Liver (tissue), 3 donors: ENCODE results near the gene HACL1.

Experiments used
- CTCF ChIP-seq: fragments of 150-350 bp; IDR thresholded peaks from 2 replicates; pipeline ENCODE4 v1.5.1; 2017; ENCODE audit warnings: improper control_type of control experiment, low read depth, low read length; ENCODE audit not compliant: missing input control
- EGR1 ChIP-seq, 2 donors: IDR thresholded peaks; 2 replicates each; pipeline ENCODE4 v1.6.1; 2016 to 2018; ENCODE audit warnings: antibody characterized with exemption in 2 of 2, low read depth in 2 of 2
- GABPA ChIP-seq, 2 donors: IDR thresholded peaks in 1 of 2; conservative IDR thresholded peaks in 1 of 2; 2 replicates each; pipeline ENCODE4 v1.6.1; 2016; ENCODE audit warnings: antibody characterized with exemption in 2 of 2, mild to moderate bottlenecking in 1 of 2, moderate library complexity in 1 of 2
- MAX ChIP-seq: IDR thresholded peaks from 2 replicates; pipeline ENCODE4 v1.6.1; 2016; ENCODE audit warnings: antibody characterized with exemption
- NR2F2 ChIP-seq: IDR thresholded peaks from 2 replicates; pipeline ENCODE4 v1.6.1; 2016; ENCODE audit warnings: antibody characterized with exemption
- RAD21 ChIP-seq, 2 donors: IDR thresholded peaks; 2 replicates each; pipeline ENCODE4 v1.6.1; 2016; ENCODE audit warnings: antibody characterized with exemption in 2 of 2, mild to moderate bottlenecking in 2 of 2
- SP1 ChIP-seq: IDR thresholded peaks from 2 replicates; pipeline ENCODE4 v1.6.1; 2018; ENCODE audit warnings: antibody characterized with exemption, mild to moderate bottlenecking
- TAF1 ChIP-seq: conservative IDR thresholded peaks from 2 replicates; pipeline ENCODE4 v1.6.1; 2016; ENCODE audit warnings: antibody characterized with exemption, mild to moderate bottlenecking
- YY1 ChIP-seq: IDR thresholded peaks from 2 replicates; pipeline ENCODE4 v1.6.1; 2016; ENCODE audit warnings: antibody characterized with exemption, mild to moderate bottlenecking
- ZBTB33 ChIP-seq: IDR thresholded peaks from 2 replicates; pipeline ENCODE4 v1.6.1; 2016; ENCODE audit warnings: antibody characterized with exemption
- TF ChIP-seq, protein P1 (sequence below): IDR thresholded peaks from 2 replicates; pipeline ENCODE4 v1.6.1; 2016; ENCODE audit warnings: antibody characterized with exemption, mild to moderate bottlenecking
- donor health status: healthy.
- donor health status: healthy.

DNA sequence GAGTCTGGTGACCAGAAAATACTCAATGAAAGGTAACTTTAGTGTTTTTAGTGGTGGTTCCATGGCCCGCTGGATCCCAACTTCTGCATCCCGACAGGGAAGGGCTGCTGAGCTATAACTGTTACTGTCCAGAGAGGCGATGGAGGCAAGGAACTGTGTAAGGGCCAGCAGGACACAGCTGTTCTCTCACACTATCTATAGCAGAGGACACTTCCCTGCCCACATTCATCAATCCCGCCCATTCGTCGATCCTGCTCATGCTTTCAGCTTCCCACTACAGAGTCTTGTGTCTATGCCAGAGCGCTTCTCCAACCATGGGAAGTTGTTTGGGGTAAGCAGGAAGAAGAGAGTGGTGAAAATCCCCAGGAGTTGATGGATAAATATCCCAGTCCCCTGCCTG, 88.3 kb downstream of the HACL1 start:
- TF ChIP-seq CTCF, result no peak
- TF ChIP-seq, protein P1, sequence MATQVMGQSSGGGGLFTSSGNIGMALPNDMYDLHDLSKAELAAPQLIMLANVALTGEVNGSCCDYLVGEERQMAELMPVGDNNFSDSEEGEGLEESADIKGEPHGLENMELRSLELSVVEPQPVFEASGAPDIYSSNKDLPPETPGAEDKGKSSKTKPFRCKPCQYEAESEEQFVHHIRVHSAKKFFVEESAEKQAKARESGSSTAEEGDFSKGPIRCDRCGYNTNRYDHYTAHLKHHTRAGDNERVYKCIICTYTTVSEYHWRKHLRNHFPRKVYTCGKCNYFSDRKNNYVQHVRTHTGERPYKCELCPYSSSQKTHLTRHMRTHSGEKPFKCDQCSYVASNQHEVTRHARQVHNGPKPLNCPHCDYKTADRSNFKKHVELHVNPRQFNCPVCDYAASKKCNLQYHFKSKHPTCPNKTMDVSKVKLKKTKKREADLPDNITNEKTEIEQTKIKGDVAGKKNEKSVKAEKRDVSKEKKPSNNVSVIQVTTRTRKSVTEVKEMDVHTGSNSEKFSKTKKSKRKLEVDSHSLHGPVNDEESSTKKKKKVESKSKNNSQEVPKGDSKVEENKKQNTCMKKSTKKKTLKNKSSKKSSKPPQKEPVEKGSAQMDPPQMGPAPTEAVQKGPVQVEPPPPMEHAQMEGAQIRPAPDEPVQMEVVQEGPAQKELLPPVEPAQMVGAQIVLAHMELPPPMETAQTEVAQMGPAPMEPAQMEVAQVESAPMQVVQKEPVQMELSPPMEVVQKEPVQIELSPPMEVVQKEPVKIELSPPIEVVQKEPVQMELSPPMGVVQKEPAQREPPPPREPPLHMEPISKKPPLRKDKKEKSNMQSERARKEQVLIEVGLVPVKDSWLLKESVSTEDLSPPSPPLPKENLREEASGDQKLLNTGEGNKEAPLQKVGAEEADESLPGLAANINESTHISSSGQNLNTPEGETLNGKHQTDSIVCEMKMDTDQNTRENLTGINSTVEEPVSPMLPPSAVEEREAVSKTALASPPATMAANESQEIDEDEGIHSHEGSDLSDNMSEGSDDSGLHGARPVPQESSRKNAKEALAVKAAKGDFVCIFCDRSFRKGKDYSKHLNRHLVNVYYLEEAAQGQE, result no peak
- no peak for TF ChIP-seq MAX
- TF ChIP-seq SP1, result no peak
- TF ChIP-seq ZBTB33, result no peak
- TF ChIP-seq YY1, result no peak
- TF ChIP-seq GABPA (IDR thresholded peaks at IDR 0.05 in 1 of 2, conservative IDR thresholded peaks at IDR 0.05 in 1 of 2), result no peak
- TF ChIP-seq RAD21 (IDR thresholded peaks at IDR 0.05), result no peak
- TF ChIP-seq TAF1, result no peak
- no peak for TF ChIP-seq NR2F2
- no peak for TF ChIP-seq EGR1 (IDR thresholded peaks at IDR 0.05; ENCODE audit: low read depth in 2 of 2)
